Measurements from ENCODE around the gene NBPF12.
"Not testable (repeated sequence)": the region's sequence is repeated elsewhere in the genome, so short reads cannot be mapped to it uniquely, and the experiment has no call there.

- TF ChIP-seq, protein P1, sequence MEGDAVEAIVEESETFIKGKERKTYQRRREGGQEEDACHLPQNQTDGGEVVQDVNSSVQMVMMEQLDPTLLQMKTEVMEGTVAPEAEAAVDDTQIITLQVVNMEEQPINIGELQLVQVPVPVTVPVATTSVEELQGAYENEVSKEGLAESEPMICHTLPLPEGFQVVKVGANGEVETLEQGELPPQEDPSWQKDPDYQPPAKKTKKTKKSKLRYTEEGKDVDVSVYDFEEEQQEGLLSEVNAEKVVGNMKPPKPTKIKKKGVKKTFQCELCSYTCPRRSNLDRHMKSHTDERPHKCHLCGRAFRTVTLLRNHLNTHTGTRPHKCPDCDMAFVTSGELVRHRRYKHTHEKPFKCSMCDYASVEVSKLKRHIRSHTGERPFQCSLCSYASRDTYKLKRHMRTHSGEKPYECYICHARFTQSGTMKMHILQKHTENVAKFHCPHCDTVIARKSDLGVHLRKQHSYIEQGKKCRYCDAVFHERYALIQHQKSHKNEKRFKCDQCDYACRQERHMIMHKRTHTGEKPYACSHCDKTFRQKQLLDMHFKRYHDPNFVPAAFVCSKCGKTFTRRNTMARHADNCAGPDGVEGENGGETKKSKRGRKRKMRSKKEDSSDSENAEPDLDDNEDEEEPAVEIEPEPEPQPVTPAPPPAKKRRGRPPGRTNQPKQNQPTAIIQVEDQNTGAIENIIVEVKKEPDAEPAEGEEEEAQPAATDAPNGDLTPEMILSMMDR (IDR thresholded peaks at IDR 0.05; ENCODE audit: low read depth, low read length, poor library complexity, severe bottlenecking): peak; percentile 47
- TF ChIP-seq EZH2phosphoT487 (IDR thresholded peaks at IDR 0.05; ENCODE audit: borderline replicate concordance, low read length): not testable (repeated sequence)
Measured at GRCh38 chr1:146966351-146966750, 28.2 kb downstream of the NBPF12 start.
